ENCODE results near the gene CSRNP2.
"Not testable (repeated sequence)": the region's sequence is repeated elsewhere in the genome, so short reads cannot be mapped to it uniquely, and the experiment has no call there.

The CSRNP2 gene

DNA sequence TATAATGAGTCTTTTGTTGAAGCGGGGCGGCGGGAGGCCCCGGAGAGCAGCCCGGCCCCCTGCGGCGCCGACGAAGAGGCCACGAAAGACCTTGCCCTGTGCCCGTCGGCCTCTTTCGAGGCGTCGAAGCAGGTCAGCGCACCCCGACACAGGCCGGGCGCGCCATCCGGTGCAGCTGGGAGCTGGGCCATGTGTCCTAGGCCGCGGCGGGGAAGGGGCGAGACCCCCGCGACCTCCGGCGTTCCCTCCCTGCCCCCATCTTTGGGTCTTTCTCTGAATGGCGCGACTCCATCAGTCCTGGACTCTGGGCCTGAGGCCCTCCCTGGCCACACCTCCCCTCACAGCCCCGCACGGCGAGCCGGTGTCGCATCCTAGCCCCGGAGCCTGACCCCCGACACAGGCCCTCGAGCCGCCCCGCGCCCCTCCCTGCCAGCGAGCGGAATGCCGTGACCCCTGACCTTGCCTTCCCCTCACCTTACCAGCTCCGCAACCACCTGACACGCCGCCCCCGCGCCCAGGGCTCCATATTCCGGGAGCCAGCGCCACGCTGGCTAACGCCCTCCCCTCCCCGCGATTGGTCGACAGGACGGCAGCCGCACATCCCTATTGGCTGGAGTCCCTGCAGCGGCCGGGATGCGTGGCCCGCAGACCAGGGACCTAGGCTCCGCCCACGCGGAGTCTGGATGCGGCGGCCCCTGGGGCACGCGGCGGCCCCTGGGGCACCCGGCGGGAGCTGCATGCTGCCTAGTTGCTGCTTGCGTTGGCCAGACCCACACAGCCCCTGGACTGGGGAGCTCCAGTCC is 57.4 kb downstream of the CSRNP2 start, which contains the start of gene SLC11A2:
TSS of gene SLC11A2 (minus strand) at position 549 of the 803 bp plus-strand sequence. CDS start 15,656 bp downstream, outside the sequence.
- DNase-seq, result peak; percentile 88

DNA sequence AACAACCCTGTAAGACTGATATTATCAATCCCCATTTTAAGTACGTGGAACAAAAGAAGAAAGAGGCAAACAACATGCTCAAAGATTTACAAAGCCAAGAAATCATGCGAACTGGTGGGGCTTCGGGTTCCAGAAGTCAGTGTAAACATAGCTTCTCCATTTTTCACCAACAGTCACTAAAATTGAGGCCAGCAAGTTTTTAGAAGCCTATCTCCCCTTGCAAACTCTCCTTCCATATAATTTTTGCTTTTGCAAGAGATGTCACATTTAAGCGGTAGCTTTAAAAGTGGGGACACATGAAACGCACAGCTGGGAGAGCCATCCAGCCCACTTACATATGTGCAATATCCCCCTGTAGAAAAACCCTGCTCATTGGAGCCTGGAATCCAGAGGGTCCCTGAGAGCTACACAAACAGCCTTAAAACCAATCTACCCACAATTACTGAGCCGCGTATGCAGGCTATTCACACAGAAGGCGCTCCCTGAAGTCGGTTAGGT is 58.0 kb downstream of the CSRNP2 start:
- DNase-seq, result no peak

DNA sequence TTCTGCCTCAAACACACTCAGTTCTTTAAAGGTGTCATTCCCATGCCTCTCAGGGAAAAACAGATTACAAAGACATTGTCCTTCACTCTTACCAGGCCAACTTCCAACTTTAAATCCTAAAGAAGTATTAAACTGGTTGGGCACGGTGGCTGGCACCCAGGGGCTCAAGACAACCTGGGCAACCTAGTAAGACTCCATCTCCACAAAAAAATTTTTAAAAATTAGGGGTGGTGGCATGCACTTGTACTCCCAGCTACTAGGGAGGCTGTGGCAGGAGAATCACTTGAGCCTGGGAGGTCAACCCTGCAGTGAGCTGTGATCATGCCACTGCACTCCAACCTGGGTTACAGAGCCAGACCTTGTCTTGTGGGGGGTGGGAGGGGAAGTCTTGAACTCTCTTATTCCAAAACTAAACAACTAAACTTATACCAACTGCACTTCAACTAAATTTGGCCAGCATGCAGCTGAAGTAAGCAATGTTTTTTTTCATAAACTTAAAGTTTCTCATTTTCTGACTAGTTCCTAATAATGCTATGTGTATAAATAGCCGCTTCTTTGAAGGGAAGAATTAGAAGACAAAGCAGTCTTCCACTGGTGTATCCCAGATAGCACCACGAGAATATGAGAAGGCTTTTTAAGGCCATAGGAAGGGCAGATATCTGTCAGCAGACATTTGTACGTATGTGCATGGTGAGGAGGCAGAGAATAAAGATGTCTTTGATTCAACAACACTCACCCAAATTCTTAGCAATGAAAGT is 59.6 kb downstream of the CSRNP2 start:
- no peak for DNase-seq

- no peak for DNase-seq
These were observed 61.7 kb downstream of the CSRNP2 start for GRCh38 chr12:51021694-51022093.

DNA sequence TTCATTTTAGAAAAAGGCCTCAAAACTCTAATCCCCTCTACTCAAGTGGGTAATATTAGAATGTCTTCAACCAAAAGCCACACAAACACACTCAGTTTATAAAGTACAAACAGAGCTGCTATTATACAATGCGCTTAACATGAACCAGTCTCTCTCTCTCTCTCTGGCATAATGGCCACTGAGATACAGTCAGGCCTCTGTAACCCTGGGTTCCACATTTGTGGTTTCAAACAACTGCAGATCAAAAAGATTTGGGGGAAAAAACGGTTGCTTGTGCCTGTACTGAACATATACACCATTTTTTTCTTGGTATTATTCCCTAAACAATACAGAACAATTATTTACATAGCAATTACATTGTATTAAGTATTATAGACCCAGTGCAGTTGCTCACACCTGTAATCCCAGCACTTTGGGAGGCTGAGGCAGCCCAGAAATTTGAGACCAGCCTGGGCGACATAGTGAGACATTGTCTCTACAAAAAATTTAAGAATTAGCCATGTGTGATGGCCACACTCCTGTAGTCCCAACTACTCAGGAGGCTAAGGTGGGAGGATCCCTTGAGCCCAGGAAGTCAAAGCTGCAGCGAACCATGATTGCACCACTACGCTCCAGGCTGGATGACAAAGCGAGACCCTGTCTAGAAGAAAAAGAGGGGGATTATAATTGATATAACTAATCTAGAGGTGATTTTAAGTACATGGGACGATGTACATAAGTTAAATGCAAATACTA is 62.8 kb downstream of the CSRNP2 start:
- no peak for DNase-seq

DNA sequence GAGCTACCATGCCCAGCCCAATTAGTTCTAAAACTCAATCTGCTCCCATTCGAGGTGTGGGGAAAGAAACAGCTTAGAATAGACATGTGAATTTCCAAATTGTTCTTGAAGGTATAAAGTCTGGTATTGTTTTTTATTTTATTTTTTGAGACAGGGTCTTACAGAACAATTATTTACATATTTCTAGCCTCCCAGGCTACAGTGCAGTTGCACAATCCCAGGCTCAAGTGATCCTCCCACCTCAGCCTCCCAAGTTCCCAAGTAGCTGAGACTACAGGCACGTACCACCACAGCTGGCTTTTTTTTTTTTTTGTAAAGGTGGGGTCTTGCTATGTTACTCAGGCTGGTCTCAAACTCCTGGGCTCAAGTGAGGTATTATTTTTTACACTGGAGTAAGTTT is 63.5 kb downstream of the CSRNP2 start:
- DNase-seq, result no peak

DNA sequence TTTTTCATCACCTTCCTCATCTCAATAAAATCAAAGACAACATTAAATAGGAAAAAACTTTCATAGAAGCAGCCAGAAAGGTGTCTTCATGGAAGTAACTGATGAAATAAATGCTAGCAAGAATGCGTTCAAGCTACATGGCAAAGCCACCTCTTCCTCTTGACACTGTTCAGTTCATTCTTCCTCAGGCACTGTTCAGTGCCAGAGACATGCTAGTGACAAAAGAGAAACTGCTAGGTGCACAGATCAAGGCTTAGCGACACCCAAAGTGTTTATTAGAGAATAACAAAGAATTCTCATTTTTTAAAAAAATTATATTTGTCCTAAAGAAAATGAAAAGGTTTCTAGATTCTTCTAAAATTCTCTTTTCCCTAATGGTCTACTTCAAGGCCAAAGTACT is 64.4 kb downstream of the CSRNP2 start:
- DNase-seq, result no peak

- DNase-seq, result no peak
These were observed 65.9 kb downstream of the CSRNP2 start for GRCh38 chr12:51017452-51017851.

DNA sequence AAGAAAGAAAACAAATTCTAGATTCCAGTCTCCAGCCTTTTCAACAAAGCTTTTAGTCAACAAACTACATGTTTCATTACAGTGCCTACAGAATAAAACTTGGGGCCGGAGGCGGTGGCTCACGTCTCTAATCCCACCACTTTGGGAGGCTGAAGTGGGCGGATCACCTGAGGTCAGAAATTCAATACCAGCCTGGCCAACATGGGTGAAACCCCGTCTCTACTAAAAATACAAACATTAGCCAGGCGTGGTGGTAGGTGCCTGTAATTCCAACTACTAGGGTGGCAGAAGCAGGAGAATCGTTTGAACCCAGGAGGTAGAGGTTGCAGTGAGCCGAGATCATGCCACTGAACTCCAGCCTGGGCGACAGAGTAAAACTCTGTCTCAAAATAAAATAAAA is 68.9 kb downstream of the CSRNP2 start:
- DNase-seq, result not testable (repeated sequence)

- no peak for DNase-seq
These were observed 70.0 kb downstream of the CSRNP2 start for GRCh38 chr12:51013441-51013840.

GRCh38 chr12:51012570-51013236 is 70.7 kb downstream of the CSRNP2 start:
- DNase-seq, result no peak

DNA sequence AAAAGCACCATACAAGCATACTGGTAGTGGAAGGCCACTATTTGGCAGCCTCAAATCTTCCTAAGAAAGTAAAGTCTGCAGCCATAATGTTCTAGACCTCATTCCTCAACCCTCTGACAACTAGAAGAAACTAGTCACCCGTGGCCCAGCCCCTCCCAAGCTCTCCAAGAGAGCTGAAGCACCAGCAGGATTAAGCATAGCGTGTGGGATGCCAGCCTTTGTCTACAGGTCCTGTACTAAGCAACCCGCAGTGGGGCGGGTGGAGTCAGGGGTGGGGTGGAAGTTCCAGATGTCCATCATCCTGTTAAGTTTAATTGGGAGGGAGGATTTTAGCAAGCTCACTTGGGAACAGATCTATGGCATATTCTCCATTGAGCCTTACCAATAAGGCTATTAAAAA is 71.4 kb downstream of the CSRNP2 start:
- DNase-seq, result no peak
